UCSD-AML1 (cell line): Measurements from ENCODE around the gene TMEM100.
"Not testable (repeated sequence)": the region's sequence is repeated elsewhere in the genome, so short reads cannot be mapped to it uniquely, and the experiment has no call there.

Experiments used
- DNase-seq: peaks from one replicate; lab custom pipeline; 2025; ENCODE audit not compliant: unreplicated experiment; lab: John Stamatoyannopoulos, UW

The TMEM100 gene

DNA sequence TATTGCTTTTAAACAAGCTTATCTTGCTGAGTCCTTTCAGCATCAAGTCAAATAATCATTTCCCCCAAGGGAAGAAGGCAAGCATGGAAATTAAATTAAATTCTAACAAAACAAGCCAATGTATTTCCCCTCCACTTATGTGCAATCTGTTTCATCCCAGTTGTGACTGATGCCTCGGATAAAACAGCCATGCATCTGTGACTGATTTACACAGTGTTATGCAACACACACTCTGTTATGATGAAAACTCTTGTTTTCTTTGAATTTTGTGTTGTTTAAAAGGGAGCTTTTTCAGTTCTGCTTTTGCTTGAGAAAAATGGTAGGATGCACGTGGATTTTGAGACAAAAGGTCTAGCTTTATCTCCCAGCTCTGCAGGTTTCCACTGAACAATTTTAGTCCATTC, 32.6 kb downstream of the TMEM100 start:
- no peak for DNase-seq

DNA sequence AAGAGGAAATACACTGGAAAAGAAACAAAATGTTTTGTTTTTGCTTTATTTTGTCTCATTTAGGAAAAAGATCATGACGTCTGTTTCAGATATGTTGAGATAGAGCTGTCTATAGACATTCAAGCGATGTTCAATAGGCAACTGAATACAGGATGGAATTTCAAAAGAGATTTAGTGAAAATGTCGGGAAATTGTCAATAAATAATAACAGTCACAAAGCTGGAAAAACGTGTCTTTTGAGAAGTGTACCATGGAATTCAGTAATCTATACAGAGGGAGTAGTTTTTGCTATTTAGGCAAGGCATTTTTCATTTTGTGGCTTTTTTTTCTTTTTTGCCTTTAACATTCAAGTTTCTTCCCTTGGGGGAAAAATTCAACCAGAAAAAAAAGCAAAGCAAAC, 33.0 kb downstream of the TMEM100 start:
- no peak for DNase-seq

DNA sequence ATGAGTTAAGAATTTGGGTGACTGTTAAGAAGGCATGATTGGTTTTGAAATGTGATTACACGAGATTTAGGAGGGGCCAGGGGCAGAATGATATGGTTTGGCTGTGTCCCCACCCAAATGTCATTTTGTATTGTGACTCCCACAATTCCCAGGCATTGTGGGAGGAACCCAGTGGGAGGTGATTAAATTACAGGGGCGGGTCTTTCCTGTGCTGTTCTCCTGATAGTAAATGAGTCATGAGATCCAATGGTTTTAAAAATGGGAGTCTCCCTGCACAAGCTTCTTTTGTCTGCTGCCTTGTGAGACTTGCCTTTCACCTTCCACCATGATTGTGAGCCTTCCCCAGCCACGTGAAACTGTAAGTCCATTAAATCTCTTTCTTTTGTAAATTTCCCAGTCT, 34.6 kb downstream of the TMEM100 start:
- DNase-seq: no peak

DNA sequence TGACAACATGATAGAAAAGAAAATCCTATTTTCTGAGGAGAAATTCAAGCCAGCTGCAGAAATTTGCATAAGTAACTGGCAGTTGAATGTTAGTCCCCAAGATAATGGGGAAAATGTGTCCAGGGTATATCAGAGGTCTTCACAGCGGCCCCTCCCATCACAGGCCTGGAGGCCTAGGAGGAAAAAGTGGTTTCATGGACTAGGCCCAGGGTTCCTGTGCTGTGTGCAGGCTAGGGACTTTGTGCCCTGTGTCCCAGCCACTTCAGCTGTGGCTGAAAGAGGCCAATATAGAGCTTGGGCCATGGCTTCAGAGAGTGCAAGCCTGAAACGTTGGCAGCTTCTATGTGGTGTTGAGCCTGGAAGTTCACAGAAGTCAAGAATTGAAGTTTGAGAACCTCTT, 35.6 kb downstream of the TMEM100 start:
- DNase-seq: no peak

DNA sequence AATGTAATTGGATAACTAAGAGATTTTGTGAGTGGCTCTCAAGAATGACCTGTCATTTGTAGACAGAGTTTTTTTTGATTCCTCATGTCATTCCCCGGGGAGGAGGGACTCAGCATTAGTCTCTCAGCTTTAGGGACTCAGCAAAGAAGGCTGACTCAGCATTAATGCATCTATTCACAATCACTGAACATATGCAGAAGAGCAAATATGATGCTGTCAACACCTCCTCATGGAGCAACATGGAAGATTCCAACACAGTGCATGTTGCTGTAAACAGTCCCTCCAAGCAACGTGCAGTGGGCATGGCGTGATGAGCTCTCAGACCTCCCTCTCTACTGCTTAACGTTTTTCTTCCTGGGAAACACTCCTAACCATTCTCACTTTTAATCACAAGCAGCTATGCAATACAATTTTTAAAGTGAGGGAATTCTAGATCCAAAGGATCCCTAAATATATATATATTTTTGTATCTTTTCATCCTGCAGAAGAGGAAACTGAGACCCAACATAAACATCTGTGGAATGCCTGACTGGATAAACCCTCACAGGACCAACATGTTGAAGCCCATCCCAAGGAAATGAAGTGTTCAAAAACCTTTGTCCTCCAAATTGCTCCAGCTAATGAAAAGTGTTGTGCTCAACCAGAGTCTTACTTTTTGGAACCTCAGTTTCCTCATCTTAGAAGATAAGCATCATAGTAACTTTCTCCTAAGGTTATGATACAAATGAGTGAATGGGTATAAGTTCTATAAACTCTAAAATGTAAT, 38.9 kb downstream of the TMEM100 start:
- DNase-seq: no peak

DNA sequence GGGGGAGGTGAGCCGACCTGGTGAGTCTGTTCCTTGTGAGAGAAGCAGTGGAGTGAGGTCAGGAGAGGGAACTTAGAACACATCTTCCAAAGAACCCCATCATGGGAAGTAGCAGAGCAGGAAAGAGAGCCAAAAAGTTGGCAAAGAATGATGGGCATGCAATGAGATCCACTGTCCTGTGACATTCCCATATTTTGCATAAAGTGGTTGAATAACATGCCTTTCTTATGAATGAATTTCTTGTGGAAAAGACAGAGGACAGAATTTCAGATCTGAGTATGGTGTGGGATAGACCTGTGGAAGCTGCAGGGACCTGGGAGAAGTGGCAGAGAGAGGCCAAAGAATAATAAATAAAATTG, 41.3 kb downstream of the TMEM100 start:
- no peak for DNase-seq

DNA sequence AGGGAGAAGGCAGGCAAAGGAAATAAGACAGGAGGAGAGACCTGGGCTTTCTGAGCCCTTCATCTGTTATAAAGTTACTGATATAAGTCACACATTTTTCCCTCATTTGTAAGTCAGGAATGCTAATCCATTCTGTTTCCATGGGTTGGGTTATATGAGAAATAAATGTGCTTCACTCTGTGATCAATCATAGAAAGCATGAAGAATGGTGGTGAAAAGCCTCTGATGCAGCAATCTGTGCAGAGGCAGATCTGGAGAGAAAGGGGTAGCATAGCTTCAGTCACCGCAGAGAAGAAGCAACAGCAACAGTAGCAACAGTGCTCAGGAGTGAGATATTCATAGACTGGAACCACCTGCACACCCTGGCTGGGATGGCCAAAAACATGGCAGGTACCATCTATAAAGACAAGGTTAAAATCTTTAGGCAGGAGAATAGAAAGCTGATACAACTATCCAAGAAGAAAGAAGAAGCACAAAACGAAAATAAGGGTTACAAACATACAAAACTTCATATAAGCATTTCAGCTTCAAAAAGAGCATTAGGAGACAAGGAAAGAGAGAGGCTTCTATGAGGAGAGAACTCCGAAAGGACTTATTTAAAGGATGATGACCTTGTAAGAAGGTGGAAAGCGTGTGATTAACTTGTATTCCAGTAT, 41.9 kb downstream of the TMEM100 start:
- DNase-seq: no peak

DNA sequence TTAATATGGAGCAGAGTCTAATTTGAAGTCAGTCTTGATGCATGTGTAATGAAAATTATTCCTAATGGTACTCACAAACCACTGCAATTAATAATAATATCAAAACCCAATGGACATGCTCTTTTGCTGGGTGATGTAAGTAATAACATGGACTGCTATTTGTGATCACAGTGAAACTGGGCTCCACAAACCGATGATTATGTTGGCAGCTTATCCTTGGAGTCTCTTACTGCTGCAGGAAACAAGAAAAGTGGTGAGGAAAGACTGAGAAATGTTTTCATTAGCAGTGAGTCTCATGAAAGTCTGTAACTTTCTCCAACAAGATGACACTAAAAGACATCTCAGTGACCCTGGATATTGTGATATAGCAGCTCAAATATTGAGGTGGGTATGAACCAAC, 45.2 kb downstream of the TMEM100 start:
- no peak for DNase-seq

DNA sequence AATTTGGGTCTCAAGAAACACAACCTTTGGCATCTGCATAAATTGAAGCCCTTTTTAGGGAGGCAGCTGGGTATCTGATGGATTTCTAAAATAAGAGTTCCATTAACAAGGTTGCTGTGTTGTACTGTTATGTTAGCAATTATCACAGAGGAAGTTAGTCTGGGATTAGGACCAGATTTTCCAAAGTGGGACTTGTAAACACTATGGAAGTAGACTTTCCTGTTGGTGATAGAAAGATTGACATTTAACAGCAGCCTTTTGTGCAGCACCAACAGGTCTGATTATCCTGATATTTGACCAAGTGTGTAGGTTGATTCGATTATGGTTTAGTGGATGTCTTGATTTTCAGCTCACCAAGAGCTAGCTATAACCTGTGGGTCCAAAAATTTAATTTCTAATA, 46.4 kb downstream of the TMEM100 start:
- no peak for DNase-seq

DNA sequence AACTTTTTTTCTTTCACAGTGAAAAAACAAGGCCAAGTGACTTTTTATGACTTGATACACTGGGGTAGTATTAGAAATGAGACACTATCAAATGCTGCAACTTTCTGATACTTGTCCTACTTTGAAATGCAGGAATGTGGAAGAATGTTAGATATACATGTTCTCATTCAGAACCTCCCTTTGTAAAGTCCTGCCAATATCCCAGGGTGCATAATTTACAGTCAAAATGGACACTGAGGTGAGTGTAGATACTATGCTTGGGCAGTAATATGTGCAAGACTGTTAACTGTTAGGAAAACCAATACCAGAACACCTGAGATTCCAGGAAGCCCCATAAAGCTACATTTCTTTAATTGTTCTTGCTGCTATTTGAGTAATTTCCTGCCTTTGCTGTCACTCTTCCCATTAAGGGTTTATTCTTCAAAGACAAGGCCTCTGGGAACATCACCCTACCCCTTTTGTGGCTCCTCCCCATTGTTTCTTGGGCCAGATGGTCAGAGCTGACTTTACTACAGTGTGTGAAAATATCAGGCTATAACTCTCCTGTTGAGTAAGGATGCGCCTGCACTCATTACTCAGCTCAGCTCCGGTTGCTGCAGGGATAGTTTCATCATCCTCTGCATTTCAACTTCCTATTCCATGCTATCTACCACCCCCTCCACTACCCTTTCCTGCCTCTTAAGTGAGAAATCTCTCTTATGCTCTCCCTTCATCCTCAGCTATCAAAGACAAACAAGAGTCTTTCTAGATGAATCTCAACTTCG, 48.7 kb downstream of the TMEM100 start:
- DNase-seq: no peak

DNA sequence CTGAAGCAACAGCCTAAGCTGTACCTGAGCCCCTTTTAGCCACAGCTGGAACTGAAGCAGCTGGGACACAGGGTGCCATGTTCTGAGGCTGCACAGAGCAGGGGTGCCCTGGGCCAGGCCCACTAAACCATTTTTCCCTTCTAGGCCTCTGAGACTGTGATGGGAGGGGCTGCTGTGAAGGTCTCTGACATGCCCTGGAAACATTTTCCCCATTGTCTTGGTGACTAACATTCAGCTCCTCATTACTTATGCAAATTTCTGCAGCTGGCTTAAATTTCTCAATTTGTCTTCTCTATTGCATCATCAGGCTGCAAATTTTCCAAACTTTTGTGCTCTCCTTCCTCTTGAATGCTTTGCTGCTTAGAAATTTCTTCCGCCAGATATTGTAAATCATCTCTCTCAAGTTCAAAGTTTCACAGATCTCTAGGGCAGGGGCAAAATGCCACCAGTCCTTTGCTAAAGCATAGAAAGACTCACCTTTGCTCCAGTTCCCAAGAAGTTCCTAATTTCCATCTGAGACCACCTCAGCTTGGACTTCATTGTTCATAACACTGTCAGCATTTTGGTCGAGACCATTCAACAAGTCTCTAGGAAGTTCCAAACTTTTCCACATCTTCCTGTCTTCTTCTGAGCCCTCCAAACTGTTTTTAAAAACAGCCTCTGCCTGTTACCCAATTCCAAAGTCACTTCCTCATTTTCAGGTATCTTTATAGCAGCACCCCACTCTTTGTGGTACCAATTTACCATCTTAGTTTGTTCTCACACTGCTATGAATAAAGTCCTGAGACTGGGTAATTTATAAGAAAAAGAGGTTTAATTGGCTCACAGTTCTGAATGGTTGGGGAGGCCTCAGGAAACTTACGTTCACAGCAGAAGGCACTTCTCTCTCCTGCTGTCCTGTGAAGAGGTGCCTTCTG, 49.8 kb downstream of the TMEM100 start:
- no peak for DNase-seq

DNA sequence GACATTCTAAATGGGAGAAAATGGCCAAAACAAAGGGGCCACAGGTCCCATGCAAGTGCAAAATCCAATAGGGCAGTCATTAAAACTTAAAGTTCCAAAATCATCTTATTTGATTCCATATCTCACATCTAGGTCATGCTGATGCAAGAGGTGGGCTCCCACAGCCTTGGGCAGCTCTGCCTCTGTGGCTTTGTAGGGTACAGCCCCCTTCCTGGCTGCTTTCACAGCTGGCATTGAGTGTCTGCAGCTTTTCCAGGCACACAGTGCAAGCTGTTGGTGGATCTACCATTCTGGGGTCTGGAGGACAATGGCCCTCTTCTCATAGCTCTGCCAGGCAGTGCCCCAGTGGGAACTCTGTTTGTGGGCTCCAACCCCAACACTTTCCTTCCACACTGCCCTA, 50.7 kb downstream of the TMEM100 start:
- not testable (repeated sequence) for DNase-seq
